Fibroblast of skin of right quadriceps (primary cell): ENCODE results near the gene GPANK1.

Source experiments
- DNase-seq: peaks from one replicate; pipeline ENCODE4 v3.0.0-alpha.2; 2013

GPANK1 gene

GRCh38 chr6:31690231-31691077, 25.7 kb upstream of the GPANK1 start:
- DNase-seq: no peak

GRCh38 chr6:31689249-31690110, 24.7 kb upstream of the GPANK1 start:
- no peak for DNase-seq

GRCh38 chr6:31687860-31688693, 23.3 kb upstream of the GPANK1 start:
- no peak for DNase-seq

- DNase-seq: no peak
These were observed 22.5 kb upstream of the GPANK1 start for GRCh38 chr6:31687321-31687720.

- DNase-seq: no peak
These were observed 21.7 kb upstream of the GPANK1 start for GRCh38 chr6:31686483-31686882.

GRCh38 chr6:31683591-31683990, 18.8 kb upstream of the GPANK1 start:
- DNase-seq: no peak

- DNase-seq: peak; percentile 41
These were observed 16.4 kb upstream of the GPANK1 start for GRCh38 chr6:31681135-31681671.

- DNase-seq: peak; percentile 80
These were observed 15.7 kb upstream of the GPANK1 start, which contains the start of gene LY6G5C for GRCh38 chr6:31680226-31681134. Gene LY6G5C (minus strand): TSS chr6:31681067. CDS start chr6:31680373, 694 bp downstream.

- no peak for DNase-seq
These were observed 13.2 kb upstream of the GPANK1 start for GRCh38 chr6:31677955-31678354.

- DNase-seq: no peak
These were observed 12.1 kb upstream of the GPANK1 start for GRCh38 chr6:31676904-31677303.

GRCh38 chr6:31676322-31676903, 11.6 kb upstream of the GPANK1 start:
- DNase-seq: no peak

- no peak for DNase-seq
These were observed 4.9 kb upstream of the GPANK1 start, which contains the start of gene LY6G5B for GRCh38 chr6:31669676-31670075. Gene LY6G5B (plus strand): TSS chr6:31669976. CDS start chr6:31670951, 975 bp downstream.

- DNase-seq: no peak
These were observed 1.7 kb upstream of the GPANK1 start for GRCh38 chr6:31666337-31666965.

- DNase-seq: peak; percentile 97
These were observed 922 bp upstream of the GPANK1 start, which contains the start of gene CSNK2B for GRCh38 chr6:31665501-31666336. Gene CSNK2B (plus strand): TSS chr6:31666080. CDS start chr6:31666832, 752 bp downstream.

- DNase-seq: peak; percentile 83
These were observed 622 bp downstream of the GPANK1 start for GRCh38 chr6:31663961-31664789.

- DNase-seq: peak; percentile 42
These were observed 1.5 kb downstream of the GPANK1 start for GRCh38 chr6:31663126-31663960.

- no peak for DNase-seq
These were observed 2.6 kb downstream of the GPANK1 start for GRCh38 chr6:31662124-31662723.
